Caco-2 (cell line): ENCODE data around the gene LY9. TPM values are rescaled to one million over a fixed set of nuclear protein-coding genes. Genes with fewer than 3 reads are reported as not detected.
A peak's percentile ranks its signal among the peaks of the same experiment; 100 is the strongest.

Source experiments
- BruUV-seq: library from RNA; stranded (reverse); fragments of 400-500 nt; replicated peaks from 2 replicates; lab custom pipeline; 2021; lab: Mats Ljungman, UMichigan
- CTCF ChIA-PET: fragments of 300-600 bp; sonication (Branson Sonifier 250); formaldehyde crosslinking; loops from one replicate; lab custom pipeline; 2022; ENCODE audit warnings: antibody characterized with exemption; lab: Charles Lee
- POLR2A ChIA-PET: fragments of 300-600 bp; sonication (Branson Sonifier 250); formaldehyde crosslinking; loops from one replicate; lab custom pipeline; 2022; ENCODE audit warnings: antibody characterized with exemption; lab: Charles Lee
- DNase-seq, 2 experiments: peaks; one replicate each; pipeline versions ENCODE4 v3.0.0 to v3.0.0-alpha.2; 2020 to 2022
- H3K27me3 ChIP-seq: replicated peaks from 2 replicates; pipeline ENCODE4 v1.6.0; 2011; ENCODE audit warnings: low read length; ENCODE audit not compliant: control insufficient read depth, insufficient read depth
- H3K36me3 ChIP-seq: 2 replicates; pipeline ENCODE4 v1.5.1; 2011; ENCODE audit warnings: low read length; ENCODE audit not compliant: control insufficient read depth, insufficient read depth
- H3K4me1 ChIP-seq: fragments of 250-450 bp; sonication (Bioruptor Pico); 2 replicates; pipeline ENCODE4 v1.5.1; 2020; ENCODE audit warnings: mild to moderate bottlenecking
- H3K4me3 ChIP-seq: 2 replicates; pipeline ENCODE4 v1.5.1; 2011; ENCODE audit warnings: low read depth, mild to moderate bottlenecking, control low read depth, low read length
- H3K9me3 ChIP-seq: fragments of 250-450 bp; sonication (Bioruptor Pico); 2 replicates; pipeline ENCODE4 v1.5.1; 2020; ENCODE audit warnings: mild to moderate bottlenecking, moderate library complexity
- H3K27ac Mint-ChIP-seq: one replicate; pipeline ENCODE4 v1.8.0; 2022; ENCODE audit warnings: mixed read lengths; ENCODE audit not compliant: unreplicated experiment
- H3K27me3 Mint-ChIP-seq: one replicate; pipeline ENCODE4 v1.8.0; 2022; ENCODE audit warnings: mixed read lengths; ENCODE audit not compliant: insufficient read depth, unreplicated experiment
- H3K36me3 Mint-ChIP-seq: one replicate; pipeline ENCODE4 v1.8.0; 2022; ENCODE audit warnings: mild to moderate bottlenecking, mixed read lengths; ENCODE audit not compliant: insufficient read depth, unreplicated experiment
- H3K4me1 Mint-ChIP-seq: one replicate; pipeline ENCODE4 v1.8.0; 2022; ENCODE audit warnings: low read depth, mixed read lengths; ENCODE audit not compliant: unreplicated experiment
- H3K4me3 Mint-ChIP-seq: one replicate; pipeline ENCODE4 v1.8.0; 2022; ENCODE audit warnings: mild to moderate bottlenecking, moderate library complexity, mixed read lengths; ENCODE audit not compliant: unreplicated experiment
- H3K9me3 Mint-ChIP-seq: one replicate; pipeline ENCODE4 v1.8.0; 2022; ENCODE audit warnings: mixed read lengths; ENCODE audit not compliant: unreplicated experiment
- CTCF ChIP-seq, 2 experiments: fragments of 200-600 bp in 1 of 2; IDR thresholded peaks; 1 replicate in 1 of 2; 2 replicates in 1 of 2; pipeline versions ENCODE4 v1.5.1 to v1.8.0; 2011 to 2022; ENCODE audit warnings: antibody characterized with exemption in 1 of 2, control low read depth in 1 of 2, inconsistent platforms in 1 of 2, low read depth in 1 of 2, low read length in 1 of 2, mild to moderate bottlenecking in 1 of 2, moderate library complexity in 1 of 2; ENCODE audit not compliant: insufficient read depth in 1 of 2, severe bottlenecking in 1 of 2, unreplicated experiment in 1 of 2
- intact Hi-C: fragments of 100-400 bp; cut with micrococcal nuclease; formaldehyde crosslinking; loops from one replicate; pipeline ENCODE4 v1.10.0; 2022; ENCODE audit not compliant: unreplicated experiment
- total RNA-seq: library from RNA; stranded (reverse); gene quantifications from 2 replicates; pipeline ENCODE4 v1.2.3, GENCODE V29; 2022

LY9 gene
- total RNA-seq, 1 experiment from 2014 or later: not detected

DNA sequence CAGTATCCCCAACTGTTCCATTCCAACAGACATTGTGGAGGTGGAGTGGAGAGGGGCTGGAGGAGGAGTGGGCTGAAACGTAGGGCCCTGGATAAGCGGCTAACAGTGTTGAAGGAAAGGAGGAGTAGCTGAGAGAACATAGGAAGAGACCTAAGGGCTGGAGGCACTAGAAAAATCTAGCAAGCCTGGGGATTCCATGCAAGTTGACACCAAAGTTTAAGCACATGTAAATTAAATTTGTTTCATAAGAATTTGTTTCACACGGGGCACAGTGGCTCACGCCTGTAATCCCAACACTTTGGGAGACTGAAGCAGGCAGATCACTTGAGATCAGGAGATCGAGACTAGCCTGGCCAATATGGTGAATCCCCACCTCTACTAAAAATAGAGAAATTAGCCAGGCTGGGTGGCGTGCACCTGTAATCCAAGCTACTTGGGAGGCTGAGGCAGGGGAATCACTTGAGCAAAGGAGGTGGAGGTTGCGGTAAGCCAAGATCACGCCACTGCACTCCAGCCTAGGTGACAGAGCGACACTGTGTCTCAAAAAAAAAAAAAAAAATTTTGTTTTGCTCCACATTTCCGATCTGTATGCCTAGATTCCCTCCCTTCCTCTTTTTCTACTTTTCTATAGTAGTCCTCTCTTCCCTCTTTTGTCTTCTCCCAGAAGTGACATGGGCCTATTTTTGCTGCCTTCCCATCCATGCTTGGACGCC is 67.2 kb downstream of the LY9 start:
- Mint-ChIP-seq H3K4me1 (peaks cover 37% of the 10 kb centered on the region), H3K27me3 (no peaks in the 10 kb centered on the region), H3K4me3 (no peak overlapping the region), H3K36me3 (peaks cover 5% of the 10 kb centered on the region), H3K9me3 (no peaks in the 10 kb centered on the region), H3K27ac (peak overlapping the region; percentile 12)
- H3K4me3 ChIP-seq: no peak overlapping the region
- ChIA-PET CTCF (interaction anchor here (0.7 kb wide), 1 partner anchor 520 kb away, joined by 5 read pairs; no protein-coding TSS in a partner anchor), POLR2A (no interaction called here)
- H3K36me3 ChIP-seq: no peaks in the 10 kb centered on the region
- DNase-seq: no peak
- no peaks in the 10 kb centered on the region for H3K27me3 ChIP-seq
- no TSS peak for BruUV-seq
- 0 out of 2 replicates have a peak, but pooled peaks cover 3% of the 10 kb centered on the region for H3K9me3 ChIP-seq
- peaks cover 42% of the 10 kb centered on the region for H3K4me1 ChIP-seq
- intact Hi-C loops: no loop called here
- no peak for TF ChIP-seq CTCF (IDR thresholded peaks at IDR 0.05; ENCODE audit: insufficient read depth in 1 of 2, low read depth in 1 of 2, low read length in 1 of 2, severe bottlenecking in 1 of 2, unreplicated experiment in 1 of 2)

DNA sequence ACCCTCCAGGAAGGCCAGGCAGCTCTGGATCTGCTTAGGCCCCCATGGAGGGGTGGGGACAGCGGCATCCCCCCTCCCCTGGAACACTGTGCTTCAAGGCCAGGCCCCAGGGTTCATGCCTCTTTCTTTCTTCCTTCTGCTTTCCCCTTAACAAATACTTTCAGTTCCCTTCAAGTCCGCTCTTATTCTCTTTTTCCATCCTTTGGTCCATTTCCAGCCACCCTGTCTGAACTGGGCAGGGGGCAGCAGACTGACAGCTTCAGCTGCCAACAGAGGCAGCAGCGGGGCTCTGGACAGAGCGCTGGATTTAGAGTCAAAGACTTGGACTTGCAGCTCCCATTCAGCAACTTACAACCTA is 67.8 kb downstream of the LY9 start:
- H3K27ac Mint-ChIP-seq: no peak overlapping the region

DNA sequence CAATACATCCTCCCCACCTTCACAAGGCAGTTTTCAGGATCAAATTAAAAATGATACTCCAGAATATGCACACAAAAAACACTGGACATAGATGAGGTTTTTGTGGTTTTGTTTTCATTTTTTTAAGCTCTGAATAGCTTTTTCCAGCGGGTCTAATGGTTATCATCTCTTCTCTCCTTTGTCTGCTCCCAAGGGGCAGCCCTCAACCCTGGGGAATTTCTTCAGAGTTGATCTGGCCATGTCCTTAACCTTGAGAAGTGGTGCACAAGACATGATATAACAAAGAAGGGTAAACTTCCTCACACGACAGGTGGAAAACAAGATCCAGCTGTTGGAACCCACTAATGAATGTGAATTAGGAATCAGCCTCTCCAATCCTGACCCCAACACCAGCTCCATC is 68.2 kb downstream of the LY9 start:
- H3K4me3 Mint-ChIP-seq: no peak overlapping the region
- Histone ChIP-seq H3K27me3 (no peaks in the 10 kb centered on the region), H3K36me3 (no peaks in the 10 kb centered on the region), H3K4me1 (peaks cover 46% of the 10 kb centered on the region), H3K4me3 (no peak overlapping the region), H3K9me3 (0 out of 2 replicates have a peak, but pooled peaks cover 3% of the 10 kb centered on the region)
- ChIA-PET CTCF (no interaction called here), POLR2A (no interaction called here)
- H3K9me3 Mint-ChIP-seq: no peaks in the 10 kb centered on the region
- H3K27ac Mint-ChIP-seq: no peak overlapping the region
- TF ChIP-seq CTCF (IDR thresholded peaks at IDR 0.05; ENCODE audit: insufficient read depth in 1 of 2, low read depth in 1 of 2, low read length in 1 of 2, severe bottlenecking in 1 of 2, unreplicated experiment in 1 of 2): no peak
- BruUV-seq: no TSS peak
- peaks cover 5% of the 10 kb centered on the region for H3K36me3 Mint-ChIP-seq
- DNase-seq: no peak
- intact Hi-C loops: no loop called here
- no peaks in the 10 kb centered on the region for H3K27me3 Mint-ChIP-seq
- H3K4me1 Mint-ChIP-seq: peaks cover 41% of the 10 kb centered on the region

More for the DNA sequence above, 67.8 kb downstream of the LY9 start:
- 0 out of 2 replicates have a peak, but pooled peaks cover 3% of the 10 kb centered on the region for H3K9me3 ChIP-seq
- no TSS peak for BruUV-seq
- peaks cover 5% of the 10 kb centered on the region for H3K36me3 Mint-ChIP-seq
- H3K27me3 Mint-ChIP-seq: no peaks in the 10 kb centered on the region
- H3K4me1 ChIP-seq: peaks cover 46% of the 10 kb centered on the region
- H3K4me1 Mint-ChIP-seq: peaks cover 41% of the 10 kb centered on the region
- H3K4me3 Mint-ChIP-seq: no peak overlapping the region
- DNase-seq: no peak
- CTCF ChIA-PET: no interaction called here
- POLR2A ChIA-PET: no interaction called here
- TF ChIP-seq CTCF (IDR thresholded peaks at IDR 0.05; ENCODE audit: insufficient read depth in 1 of 2, low read depth in 1 of 2, low read length in 1 of 2, severe bottlenecking in 1 of 2, unreplicated experiment in 1 of 2): no peak
- H3K36me3 ChIP-seq: no peaks in the 10 kb centered on the region
- no peak overlapping the region for H3K4me3 ChIP-seq
- no peaks in the 10 kb centered on the region for H3K27me3 ChIP-seq
- H3K9me3 Mint-ChIP-seq: no peaks in the 10 kb centered on the region
- intact Hi-C loops: no loop called here
